ENCODE data around the gene VPS33B. TPM values are rescaled to one million over a fixed set of nuclear protein-coding genes. Genes with fewer than 3 reads are reported as not detected.

The VPS33B gene
- total and polyA plus RNA-seq, 2 experiments from 2014 or later: 8.8 to 15.2 TPM

- peak overlapping the region; percentile 89 for H3K4me3 ChIP-seq
- H3K27ac ChIP-seq (ENCODE audit: low read depth): no peak overlapping the region
- Mint-ChIP-seq H3K27me3 (ENCODE audit: insufficient read depth, low read depth, poor library complexity) (peaks cover 6% of the 10 kb centered on the region), H3K4me3 (peak overlapping the region; percentile 90), H3K27ac (peak overlapping the region; percentile 94; the same call in 1 of the 2 replicates), H3K4me1 (peaks cover 12% of the 10 kb centered on the region), H3K36me3 (ENCODE audit: low read depth) (peaks cover 3% of the 10 kb centered on the region; the same call in 1 of the 3 replicates), H3K9me3 (no peaks in the 10 kb centered on the region)
- H3K9me2 ChIP-seq (ENCODE audit: insufficient read depth): no peaks in the 10 kb centered on the region
- H3F3A ChIP-seq (replicated peaks; ENCODE audit: low read depth): 0 out of 2 replicates have a peak, but pooled peaks cover 3% of the 10 kb centered on the region
- peak; percentile 13; the same call in 2 of the 3 replicates for ATAC-seq
- no peaks in the 10 kb centered on the region for H3K36me3 ChIP-seq (ENCODE audit: insufficient read depth)
- H3K4me2 ChIP-seq: peak overlapping the region; percentile 98
- no peak for DNase-seq (ENCODE audit: low spot score)
- peaks cover 8% of the 10 kb centered on the region for H3K4me1 ChIP-seq (ENCODE audit: insufficient read depth)
- no peaks in the 10 kb centered on the region; the same call in 1 of the 2 replicates for H4K20me1 ChIP-seq (replicated peaks; ENCODE audit: insufficient read depth)
- peak overlapping the region; percentile 97 for H2AFZ ChIP-seq
- TF ChIP-seq NANOG (IDR thresholded peaks at IDR 0.05; ENCODE audit: borderline replicate concordance) (no peak), EZH2 (IDR thresholded peaks at IDR 0.05; ENCODE audit: low read depth, unreplicated experiment) (no peak), ZNF331 (CRISPR knock-in tag; IDR thresholded peaks at IDR 0.05; ENCODE audit: low read depth) (no peak), EZH2phosphoT487 (IDR thresholded peaks at IDR 0.05; ENCODE audit: unreplicated experiment) (no peak), POLR2AphosphoS5 (IDR thresholded peaks at IDR 0.05; ENCODE audit: low read depth) (no peak), JUNB (IDR thresholded peaks at IDR 0.05; ENCODE audit: unreplicated experiment) (no peak), CREB1 (CRISPR knock-in tag; IDR thresholded peaks at IDR 0.05; ENCODE audit: low read depth) (no peak), ZNF114 (CRISPR knock-in tag; IDR thresholded peaks at IDR 0.05) (no peak), STAT1 (IDR thresholded peaks at IDR 0.05; ENCODE audit: unreplicated experiment) (no peak), CTCF (conservative IDR thresholded peaks at IDR 0.05; ENCODE audit: low read depth in 2 of 2) (no peak)
- TF ChIP-seq, protein P1, sequence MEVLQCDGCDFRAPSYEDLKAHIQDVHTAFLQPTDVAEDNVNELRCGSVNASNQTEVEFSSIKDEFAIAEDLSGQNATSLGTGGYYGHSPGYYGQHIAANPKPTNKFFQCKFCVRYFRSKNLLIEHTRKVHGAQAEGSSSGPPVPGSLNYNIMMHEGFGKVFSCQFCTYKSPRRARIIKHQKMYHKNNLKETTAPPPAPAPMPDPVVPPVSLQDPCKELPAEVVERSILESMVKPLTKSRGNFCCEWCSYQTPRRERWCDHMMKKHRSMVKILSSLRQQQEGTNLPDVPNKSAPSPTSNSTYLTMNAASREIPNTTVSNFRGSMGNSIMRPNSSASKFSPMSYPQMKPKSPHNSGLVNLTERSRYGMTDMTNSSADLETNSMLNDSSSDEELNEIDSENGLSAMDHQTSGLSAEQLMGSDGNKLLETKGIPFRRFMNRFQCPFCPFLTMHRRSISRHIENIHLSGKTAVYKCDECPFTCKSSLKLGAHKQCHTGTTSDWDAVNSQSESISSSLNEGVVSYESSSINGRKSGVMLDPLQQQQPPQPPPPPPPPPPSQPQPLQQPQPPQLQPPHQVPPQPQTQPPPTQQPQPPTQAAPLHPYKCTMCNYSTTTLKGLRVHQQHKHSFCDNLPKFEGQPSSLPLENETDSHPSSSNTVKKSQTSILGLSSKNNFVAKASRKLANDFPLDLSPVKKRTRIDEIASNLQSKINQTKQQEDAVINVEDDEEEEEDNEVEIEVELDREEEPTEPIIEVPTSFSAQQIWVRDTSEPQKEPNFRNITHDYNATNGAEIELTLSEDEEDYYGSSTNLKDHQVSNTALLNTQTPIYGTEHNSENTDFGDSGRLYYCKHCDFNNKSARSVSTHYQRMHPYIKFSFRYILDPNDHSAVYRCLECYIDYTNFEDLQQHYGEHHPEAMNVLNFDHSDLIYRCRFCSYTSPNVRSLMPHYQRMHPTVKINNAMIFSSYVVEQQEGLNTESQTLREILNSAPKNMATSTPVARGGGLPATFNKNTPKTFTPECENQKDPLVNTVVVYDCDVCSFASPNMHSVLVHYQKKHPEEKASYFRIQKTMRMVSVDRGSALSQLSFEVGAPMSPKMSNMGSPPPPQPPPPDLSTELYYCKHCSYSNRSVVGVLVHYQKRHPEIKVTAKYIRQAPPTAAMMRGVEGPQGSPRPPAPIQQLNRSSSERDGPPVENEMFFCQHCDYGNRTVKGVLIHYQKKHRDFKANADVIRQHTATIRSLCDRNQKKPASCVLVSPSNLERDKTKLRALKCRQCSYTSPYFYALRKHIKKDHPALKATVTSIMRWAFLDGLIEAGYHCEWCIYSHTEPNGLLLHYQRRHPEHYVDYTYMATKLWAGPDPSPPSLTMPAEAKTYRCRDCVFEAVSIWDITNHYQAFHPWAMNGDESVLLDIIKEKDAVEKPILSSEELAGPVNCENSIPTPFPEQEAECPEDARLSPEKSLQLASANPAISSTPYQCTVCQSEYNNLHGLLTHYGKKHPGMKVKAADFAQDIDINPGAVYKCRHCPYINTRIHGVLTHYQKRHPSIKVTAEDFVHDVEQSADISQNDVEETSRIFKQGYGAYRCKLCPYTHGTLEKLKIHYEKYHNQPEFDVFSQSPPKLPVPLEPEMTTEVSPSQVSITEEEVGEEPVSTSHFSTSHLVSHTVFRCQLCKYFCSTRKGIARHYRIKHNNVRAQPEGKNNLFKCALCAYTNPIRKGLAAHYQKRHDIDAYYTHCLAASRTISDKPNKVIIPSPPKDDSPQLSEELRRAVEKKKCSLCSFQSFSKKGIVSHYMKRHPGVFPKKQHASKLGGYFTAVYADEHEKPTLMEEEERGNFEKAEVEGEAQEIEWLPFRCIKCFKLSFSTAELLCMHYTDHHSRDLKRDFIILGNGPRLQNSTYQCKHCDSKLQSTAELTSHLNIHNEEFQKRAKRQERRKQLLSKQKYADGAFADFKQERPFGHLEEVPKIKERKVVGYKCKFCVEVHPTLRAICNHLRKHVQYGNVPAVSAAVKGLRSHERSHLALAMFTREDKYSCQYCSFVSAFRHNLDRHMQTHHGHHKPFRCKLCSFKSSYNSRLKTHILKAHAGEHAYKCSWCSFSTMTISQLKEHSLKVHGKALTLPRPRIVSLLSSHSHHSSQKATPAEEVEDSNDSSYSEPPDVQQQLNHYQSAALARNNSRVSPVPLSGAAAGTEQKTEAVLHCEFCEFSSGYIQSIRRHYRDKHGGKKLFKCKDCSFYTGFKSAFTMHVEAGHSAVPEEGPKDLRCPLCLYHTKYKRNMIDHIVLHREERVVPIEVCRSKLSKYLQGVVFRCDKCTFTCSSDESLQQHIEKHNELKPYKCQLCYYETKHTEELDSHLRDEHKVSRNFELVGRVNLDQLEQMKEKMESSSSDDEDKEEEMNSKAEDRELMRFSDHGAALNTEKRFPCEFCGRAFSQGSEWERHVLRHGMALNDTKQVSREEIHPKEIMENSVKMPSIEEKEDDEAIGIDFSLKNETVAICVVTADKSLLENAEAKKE (CRISPR knock-in tag; IDR thresholded peaks at IDR 0.05): no peak
- TF ChIP-seq, protein P2, sequence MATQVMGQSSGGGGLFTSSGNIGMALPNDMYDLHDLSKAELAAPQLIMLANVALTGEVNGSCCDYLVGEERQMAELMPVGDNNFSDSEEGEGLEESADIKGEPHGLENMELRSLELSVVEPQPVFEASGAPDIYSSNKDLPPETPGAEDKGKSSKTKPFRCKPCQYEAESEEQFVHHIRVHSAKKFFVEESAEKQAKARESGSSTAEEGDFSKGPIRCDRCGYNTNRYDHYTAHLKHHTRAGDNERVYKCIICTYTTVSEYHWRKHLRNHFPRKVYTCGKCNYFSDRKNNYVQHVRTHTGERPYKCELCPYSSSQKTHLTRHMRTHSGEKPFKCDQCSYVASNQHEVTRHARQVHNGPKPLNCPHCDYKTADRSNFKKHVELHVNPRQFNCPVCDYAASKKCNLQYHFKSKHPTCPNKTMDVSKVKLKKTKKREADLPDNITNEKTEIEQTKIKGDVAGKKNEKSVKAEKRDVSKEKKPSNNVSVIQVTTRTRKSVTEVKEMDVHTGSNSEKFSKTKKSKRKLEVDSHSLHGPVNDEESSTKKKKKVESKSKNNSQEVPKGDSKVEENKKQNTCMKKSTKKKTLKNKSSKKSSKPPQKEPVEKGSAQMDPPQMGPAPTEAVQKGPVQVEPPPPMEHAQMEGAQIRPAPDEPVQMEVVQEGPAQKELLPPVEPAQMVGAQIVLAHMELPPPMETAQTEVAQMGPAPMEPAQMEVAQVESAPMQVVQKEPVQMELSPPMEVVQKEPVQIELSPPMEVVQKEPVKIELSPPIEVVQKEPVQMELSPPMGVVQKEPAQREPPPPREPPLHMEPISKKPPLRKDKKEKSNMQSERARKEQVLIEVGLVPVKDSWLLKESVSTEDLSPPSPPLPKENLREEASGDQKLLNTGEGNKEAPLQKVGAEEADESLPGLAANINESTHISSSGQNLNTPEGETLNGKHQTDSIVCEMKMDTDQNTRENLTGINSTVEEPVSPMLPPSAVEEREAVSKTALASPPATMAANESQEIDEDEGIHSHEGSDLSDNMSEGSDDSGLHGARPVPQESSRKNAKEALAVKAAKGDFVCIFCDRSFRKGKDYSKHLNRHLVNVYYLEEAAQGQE (IDR thresholded peaks at IDR 0.05; ENCODE audit: unreplicated experiment): no peak
- TF ChIP-seq, protein P3, sequence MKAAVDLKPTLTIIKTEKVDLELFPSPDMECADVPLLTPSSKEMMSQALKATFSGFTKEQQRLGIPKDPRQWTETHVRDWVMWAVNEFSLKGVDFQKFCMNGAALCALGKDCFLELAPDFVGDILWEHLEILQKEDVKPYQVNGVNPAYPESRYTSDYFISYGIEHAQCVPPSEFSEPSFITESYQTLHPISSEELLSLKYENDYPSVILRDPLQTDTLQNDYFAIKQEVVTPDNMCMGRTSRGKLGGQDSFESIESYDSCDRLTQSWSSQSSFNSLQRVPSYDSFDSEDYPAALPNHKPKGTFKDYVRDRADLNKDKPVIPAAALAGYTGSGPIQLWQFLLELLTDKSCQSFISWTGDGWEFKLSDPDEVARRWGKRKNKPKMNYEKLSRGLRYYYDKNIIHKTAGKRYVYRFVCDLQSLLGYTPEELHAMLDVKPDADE (IDR thresholded peaks at IDR 0.05): no peak
- no peaks in the 10 kb centered on the region for H3K27me3 ChIP-seq (ENCODE audit: insufficient read depth)
- H3K79me2 ChIP-seq (replicated peaks; ENCODE audit: insufficient read depth): peaks cover 21% of the 10 kb centered on the region
Observed at GRCh38 chr15:91021516-91022074, 799 bp downstream of the VPS33B start.

All from GM23338 (cell line).